ENCODE data around the gene SLC25A13. TPM values are rescaled to one million over a fixed set of nuclear protein-coding genes. Genes with fewer than 3 reads are reported as not detected.

Gene SLC25A13
- total RNA-seq, 1 experiment from 2014 or later: 71.7 TPM

GRCh38 chr7:96080027-96080426 lies 241.9 kb downstream of the SLC25A13 start:
- Histone ChIP-seq H3K27ac (ENCODE audit: insufficient read length, low read depth, low read length) (no peak overlapping the region), H3K14ac (ENCODE audit: insufficient read depth, low read length) (no peak overlapping the region), H4K91ac (ENCODE audit: insufficient read length, low read depth, low read length) (no peak overlapping the region), H2BK20ac (ENCODE audit: low read depth, low read length, poor library complexity, severe bottlenecking) (no peak overlapping the region), H3K9ac (ENCODE audit: extremely low read depth, insufficient read length, low read length) (no peak overlapping the region), H4K8ac (replicated peaks; ENCODE audit: insufficient read length, low read depth, low read length) (no peak overlapping the region), H2BK5ac (ENCODE audit: insufficient read length, low read length) (no peak overlapping the region), H3K4me2 (ENCODE audit: insufficient read depth, insufficient read length, low read length) (no peak overlapping the region), H3K23ac (ENCODE audit: insufficient read length, low read depth, low read length) (no peak overlapping the region), H3K18ac (ENCODE audit: insufficient read length, low read depth, low read length) (no peak overlapping the region), H2BK15ac (ENCODE audit: low read depth, low read length) (no peak overlapping the region), H3K4ac (ENCODE audit: low read depth, low read length) (no peak overlapping the region), H3K56ac (ENCODE audit: insufficient read length, low read depth, low read length) (no peak overlapping the region), H3T11ph (ENCODE audit: low read length) (no peak overlapping the region), H3K23me2 (ENCODE audit: insufficient read length, low read depth, low read length, poor library complexity, severe bottlenecking) (peaks cover 8% of the 10 kb centered on the region), H3K27me3 (ENCODE audit: insufficient read depth, low read length) (peaks cover 3% of the 10 kb centered on the region; the same call in 1 of the 2 replicates), H3K9me3 (ENCODE audit: control insufficient read depth, low read depth, low read length) (no peaks in the 10 kb centered on the region), H2BK120ac (ENCODE audit: low read depth, low read length, poor library complexity, severe bottlenecking) (no peak overlapping the region), H2AFZ (ENCODE audit: low read length) (no peak overlapping the region), H3K79me2 (ENCODE audit: insufficient read depth, low read length) (no peaks in the 10 kb centered on the region), H3K79me1 (ENCODE audit: insufficient read depth, low read depth, low read length, poor library complexity, severe bottlenecking) (no peaks in the 10 kb centered on the region), H2AK5ac (ENCODE audit: insufficient read length, low read length) (no peak overlapping the region), H4K5ac (ENCODE audit: insufficient read length, low read depth, low read length) (no peak overlapping the region), H3K4me1 (ENCODE audit: insufficient read depth, low read length) (no peaks in the 10 kb centered on the region), H2BK12ac (ENCODE audit: insufficient read length, low read depth, low read length) (no peak overlapping the region), H4K20me1 (ENCODE audit: control insufficient read depth, insufficient read depth, insufficient read length) (no peaks in the 10 kb centered on the region)
- peaks cover 20% of the 10 kb centered on the region for H3K27me3 Mint-ChIP-seq (ENCODE audit: low read depth)
- no peak for DNase-seq
- no peak overlapping the region for H3K27ac Mint-ChIP-seq
- WGBS (ENCODE audit: extremely low coverage, insufficient read length, low lambda C conversion rate): no CpG with 5 or more reads among the region's 6 CpGs
- H3K4me1 Mint-ChIP-seq: peaks cover 12 to 13% of the 10 kb centered on the region in 2 experiments; a peak in 3 of 4 replicates
- H3K36me3 Mint-ChIP-seq (ENCODE audit: insufficient read depth in 1 of 3, low read depth in 3 of 3): no peaks in the 10 kb centered on the region
- no peaks in the 10 kb centered on the region for H3K9me3 Mint-ChIP-seq
- H3K4me3 Mint-ChIP-seq: no peak overlapping the region
- TF ChIP-seq CTCF (conservative IDR thresholded peaks at IDR 0.05): no peak

Data from H9 (cell line).